Bronchus fibroblast of lung (primary cell): ENCODE measurements around the gene TSHZ2. TPM values are rescaled to one million over a fixed set of nuclear protein-coding genes. Genes with fewer than 3 reads are reported as not detected.

Source experiments
- total RNA-seq: library from RNA; depleted of rRNA; stranded (reverse); fragments of >200 nt; gene quantifications from 2 replicates; pipeline ENCODE4 v1.2.3, GENCODE V29; 2015

TSHZ2 gene, protein sequence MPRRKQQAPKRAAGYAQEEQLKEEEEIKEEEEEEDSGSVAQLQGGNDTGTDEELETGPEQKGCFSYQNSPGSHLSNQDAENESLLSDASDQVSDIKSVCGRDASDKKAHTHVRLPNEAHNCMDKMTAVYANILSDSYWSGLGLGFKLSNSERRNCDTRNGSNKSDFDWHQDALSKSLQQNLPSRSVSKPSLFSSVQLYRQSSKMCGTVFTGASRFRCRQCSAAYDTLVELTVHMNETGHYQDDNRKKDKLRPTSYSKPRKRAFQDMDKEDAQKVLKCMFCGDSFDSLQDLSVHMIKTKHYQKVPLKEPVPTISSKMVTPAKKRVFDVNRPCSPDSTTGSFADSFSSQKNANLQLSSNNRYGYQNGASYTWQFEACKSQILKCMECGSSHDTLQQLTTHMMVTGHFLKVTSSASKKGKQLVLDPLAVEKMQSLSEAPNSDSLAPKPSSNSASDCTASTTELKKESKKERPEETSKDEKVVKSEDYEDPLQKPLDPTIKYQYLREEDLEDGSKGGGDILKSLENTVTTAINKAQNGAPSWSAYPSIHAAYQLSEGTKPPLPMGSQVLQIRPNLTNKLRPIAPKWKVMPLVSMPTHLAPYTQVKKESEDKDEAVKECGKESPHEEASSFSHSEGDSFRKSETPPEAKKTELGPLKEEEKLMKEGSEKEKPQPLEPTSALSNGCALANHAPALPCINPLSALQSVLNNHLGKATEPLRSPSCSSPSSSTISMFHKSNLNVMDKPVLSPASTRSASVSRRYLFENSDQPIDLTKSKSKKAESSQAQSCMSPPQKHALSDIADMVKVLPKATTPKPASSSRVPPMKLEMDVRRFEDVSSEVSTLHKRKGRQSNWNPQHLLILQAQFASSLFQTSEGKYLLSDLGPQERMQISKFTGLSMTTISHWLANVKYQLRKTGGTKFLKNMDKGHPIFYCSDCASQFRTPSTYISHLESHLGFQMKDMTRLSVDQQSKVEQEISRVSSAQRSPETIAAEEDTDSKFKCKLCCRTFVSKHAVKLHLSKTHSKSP (N-terminal part only)
- total RNA-seq: under 0.01 and 0.17 TPM in 2 replicates

GRCh38 chr20:52972190-52972937, at the start of gene TSHZ2:
Gene TSHZ2 (plus strand): TSS chr20:52972358. CDS start chr20:52973294, 936 bp downstream.

